GM12874 (cell line): ENCODE results near the gene CRAMP1.

Source experiments
- CTCF ChIP-seq: IDR thresholded peaks from 2 replicates; pipeline ENCODE4 v1.5.1; 2011; ENCODE audit warnings: low read depth, mild to moderate bottlenecking, control low read depth, low read length, moderate library complexity; ENCODE audit not compliant: insufficient read depth

Gene CRAMP1

GRCh38 chr16:1689853-1690252 lies 77.7 kb downstream of the CRAMP1 start:
- TF ChIP-seq CTCF: no peak

- no peak for TF ChIP-seq CTCF
Measured at GRCh38 chr16:1690810-1691209, 78.7 kb downstream of the CRAMP1 start.

GRCh38 chr16:1691276-1691675 lies 79.1 kb downstream of the CRAMP1 start:
- TF ChIP-seq CTCF: no peak

- TF ChIP-seq CTCF: no peak
Measured at GRCh38 chr16:1691956-1692355, 79.8 kb downstream of the CRAMP1 start.

GRCh38 chr16:1696863-1697262 lies 84.7 kb downstream of the CRAMP1 start:
- no peak for TF ChIP-seq CTCF

GRCh38 chr16:1698680-1699079 lies 86.5 kb downstream of the CRAMP1 start:
- no peak for TF ChIP-seq CTCF

GRCh38 chr16:1700246-1700645 lies 88.1 kb downstream of the CRAMP1 start:
- no peak for TF ChIP-seq CTCF
